Heart left ventricle (tissue), 13 donors: ENCODE measurements around the gene CLNK.

Experiments used
- CTCF ChIP-seq, 12 donors: fragments of 200-600 bp; sonication (generic) in 4 of 12; IDR thresholded peaks; one replicate each; pipeline versions ENCODE4 v1.5.0 to v1.8.0; 2018 to 2022; ENCODE audit warnings: antibody characterized with exemption in 12 of 12, mild to moderate bottlenecking in 5 of 12
- POLR2A ChIP-seq, 2 donors: fragments of 450-650 bp; IDR thresholded peaks; one replicate each; pipeline ENCODE4 v1.6.1; 2017; ENCODE audit warnings: antibody characterized with exemption in 2 of 2, mild to moderate bottlenecking in 2 of 2, moderate library complexity in 2 of 2
- donor health status: ischemic (EF 13 %, LVEDD 7.1; RV severe dilation, severe dysfunction).
- donor health status: DM: no; HTN: yes; CAD: no.
- donor health status: DM: no; HTN: no; CAD: no.
- donor health status: ischemic (EF 25% LVEDD 6.9; RV normal size, moderate dysfunction).
- donor health status: ischemic (EF 25% LVEDD 5.7; RV mildly dilated, moderate dysfunction).
- donor health status: ischemic (EF 35%, LVEDD 5.7; RV mildly dilated, moderate dysfunction).
- donor health status: nonischemic (EF 11% LVEDD 7.7; RV severe dilation, severe dysfunction).
- donor health status: DM: yes; HTN: yes; CAD: no.
- donor health status: PGD.
- donor health status: ischemic (EF 29% LVEDD 5.4; RV normal size, mild dysfunction).
- donor health status: nonischemic (EF 23%, LVEDD 6.1; RV moderate dilation, normal function).

DNA sequence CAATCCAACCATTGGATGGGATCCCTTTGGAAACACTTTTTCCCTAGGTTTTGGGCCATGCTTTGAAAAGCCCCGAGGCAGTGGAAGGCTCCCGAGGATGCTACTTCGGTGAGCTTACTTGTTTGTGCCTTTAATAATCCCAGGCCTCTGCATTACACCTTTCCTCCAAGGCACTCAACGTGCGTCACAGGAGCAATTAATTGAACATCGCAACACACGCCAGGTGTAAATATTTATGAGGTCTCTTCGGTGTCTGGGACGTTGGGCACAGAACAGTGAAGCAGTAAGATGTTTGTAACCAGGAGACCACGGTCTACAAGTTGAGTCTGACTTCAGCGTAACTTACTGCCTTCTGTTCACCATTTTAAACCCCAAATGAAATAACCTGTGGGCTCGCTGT is 97.3 kb downstream of the CLNK start:
- TF ChIP-seq CTCF (IDR thresholded peaks at IDR 0.05) (no peak), POLR2A (IDR thresholded peaks at IDR 0.05) (no peak)
